ENCODE measurements around the gene AFDN.

Gene AFDN

DNA sequence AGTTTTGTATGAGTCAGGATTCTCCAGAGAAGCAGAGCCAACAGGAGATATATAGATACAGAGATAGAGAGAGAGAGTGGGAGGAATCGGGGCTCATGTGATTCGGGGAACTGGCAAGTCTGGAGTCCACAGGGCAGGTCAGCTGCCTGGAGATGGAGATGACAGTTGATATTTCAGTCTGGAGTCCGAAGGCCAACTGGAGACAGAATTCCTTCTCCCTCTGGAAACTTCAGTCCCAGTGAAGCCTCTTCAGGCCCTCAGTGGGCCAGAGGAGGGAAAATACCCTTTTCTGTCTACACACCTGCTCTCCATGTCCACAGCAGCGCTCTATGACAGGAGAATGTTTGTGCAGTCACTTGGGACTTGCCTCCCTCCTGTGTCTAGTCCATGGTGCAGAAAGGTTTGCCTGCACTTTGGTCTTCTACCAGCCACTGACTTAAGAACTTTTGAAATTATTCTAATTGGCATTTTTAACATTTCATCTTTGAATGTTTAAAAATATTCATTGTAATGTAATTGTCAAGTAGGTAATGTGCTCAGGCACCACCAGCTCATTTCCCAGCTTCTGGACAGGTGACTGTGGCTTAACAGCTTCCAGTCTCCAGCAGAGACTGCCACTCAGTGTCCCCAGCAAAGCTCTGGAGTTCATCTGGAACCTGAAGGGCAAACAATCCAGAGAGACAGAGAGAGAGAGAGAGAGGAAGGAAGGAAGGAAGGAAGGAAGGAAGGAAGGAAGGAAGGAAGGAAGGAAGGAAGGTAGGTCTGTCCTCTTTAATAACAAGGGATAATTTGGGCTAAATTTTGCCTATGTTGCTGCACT lies 43.8 kb upstream of the AFDN start:
- H3K4me3 ChIP-seq (ENCODE audit: low read depth in 1 of 2, low read length in 2 of 2) = no peak overlapping the region
- no peak overlapping the region for H3K4me2 ChIP-seq (ENCODE audit: insufficient read depth, low read length)
- H3K79me2 ChIP-seq (ENCODE audit: insufficient read depth, low read length) = no peaks in the 10 kb centered on the region
- H4K20me1 ChIP-seq (ENCODE audit: insufficient read depth, low read length) = no peaks in the 10 kb centered on the region
- no peaks in the 10 kb centered on the region for H3K36me3 ChIP-seq (ENCODE audit: insufficient read depth, low read length)
- DNase-seq (no peak), ATAC-seq (ENCODE audit: insufficient read depth, low read depth) (no peak)
- H3K9ac ChIP-seq (ENCODE audit: low read depth, low read length) = no peak overlapping the region
- H3K9me3 ChIP-seq (ENCODE audit: insufficient read depth, low read length, severe bottlenecking) = no peaks in the 10 kb centered on the region
- no peak overlapping the region for H3K27ac ChIP-seq (ENCODE audit: low read length)
- TF ChIP-seq EZH2 (IDR thresholded peaks at IDR 0.05; ENCODE audit: borderline replicate concordance, low read depth, low read length, severe bottlenecking) = no peak
- no peaks in the 10 kb centered on the region for H3K27me3 ChIP-seq (ENCODE audit: insufficient read depth, low read length, poor library complexity)
- H2AFZ ChIP-seq (ENCODE audit: low read depth, low read length) = no peak overlapping the region
- no peaks in the 10 kb centered on the region for H3K4me1 ChIP-seq (ENCODE audit: insufficient read depth, low read length)

- Histone ChIP-seq H4K20me1 (ENCODE audit: insufficient read depth, low read length) (no peaks in the 10 kb centered on the region), H3K9ac (ENCODE audit: low read depth, low read length) (no peak overlapping the region), H3K4me1 (ENCODE audit: insufficient read depth, low read length) (no peaks in the 10 kb centered on the region), H3K4me3 (ENCODE audit: low read depth in 1 of 2, low read length in 2 of 2) (no peak overlapping the region), H3K9me3 (ENCODE audit: insufficient read depth, low read length, severe bottlenecking) (no peaks in the 10 kb centered on the region), H3K27me3 (ENCODE audit: insufficient read depth, low read length, poor library complexity) (no peaks in the 10 kb centered on the region), H3K79me2 (ENCODE audit: insufficient read depth, low read length) (no peaks in the 10 kb centered on the region), H3K4me2 (ENCODE audit: insufficient read depth, low read length) (no peak overlapping the region), H3K36me3 (ENCODE audit: insufficient read depth, low read length) (no peaks in the 10 kb centered on the region), H2AFZ (ENCODE audit: low read depth, low read length) (no peak overlapping the region), H3K27ac (ENCODE audit: low read length) (no peak overlapping the region)
- no peak for ATAC-seq (ENCODE audit: insufficient read depth, low read depth)
- DNase-seq = no peak
- TF ChIP-seq EZH2 (IDR thresholded peaks at IDR 0.05; ENCODE audit: borderline replicate concordance, low read depth, low read length, severe bottlenecking) = no peak
- TF ChIP-seq, protein P1, sequence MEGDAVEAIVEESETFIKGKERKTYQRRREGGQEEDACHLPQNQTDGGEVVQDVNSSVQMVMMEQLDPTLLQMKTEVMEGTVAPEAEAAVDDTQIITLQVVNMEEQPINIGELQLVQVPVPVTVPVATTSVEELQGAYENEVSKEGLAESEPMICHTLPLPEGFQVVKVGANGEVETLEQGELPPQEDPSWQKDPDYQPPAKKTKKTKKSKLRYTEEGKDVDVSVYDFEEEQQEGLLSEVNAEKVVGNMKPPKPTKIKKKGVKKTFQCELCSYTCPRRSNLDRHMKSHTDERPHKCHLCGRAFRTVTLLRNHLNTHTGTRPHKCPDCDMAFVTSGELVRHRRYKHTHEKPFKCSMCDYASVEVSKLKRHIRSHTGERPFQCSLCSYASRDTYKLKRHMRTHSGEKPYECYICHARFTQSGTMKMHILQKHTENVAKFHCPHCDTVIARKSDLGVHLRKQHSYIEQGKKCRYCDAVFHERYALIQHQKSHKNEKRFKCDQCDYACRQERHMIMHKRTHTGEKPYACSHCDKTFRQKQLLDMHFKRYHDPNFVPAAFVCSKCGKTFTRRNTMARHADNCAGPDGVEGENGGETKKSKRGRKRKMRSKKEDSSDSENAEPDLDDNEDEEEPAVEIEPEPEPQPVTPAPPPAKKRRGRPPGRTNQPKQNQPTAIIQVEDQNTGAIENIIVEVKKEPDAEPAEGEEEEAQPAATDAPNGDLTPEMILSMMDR (IDR thresholded peaks at IDR 0.05; ENCODE audit: borderline replicate concordance, extremely low read depth, low read length, poor library complexity, severe bottlenecking) = no peak
Measured at GRCh38 chr6:167786853-167787675, 39.6 kb upstream of the AFDN start.

- Histone ChIP-seq H3K79me2 (ENCODE audit: insufficient read depth, low read length) (no peaks in the 10 kb centered on the region), H3K27me3 (ENCODE audit: insufficient read depth, low read length, poor library complexity) (no peaks in the 10 kb centered on the region), H3K27ac (ENCODE audit: low read length) (no peak overlapping the region), H3K4me3 (ENCODE audit: low read depth in 1 of 2, low read length in 2 of 2) (no peak overlapping the region), H2AFZ (ENCODE audit: low read depth, low read length) (no peak overlapping the region), H3K4me2 (ENCODE audit: insufficient read depth, low read length) (no peak overlapping the region), H3K9ac (ENCODE audit: low read depth, low read length) (no peak overlapping the region), H3K4me1 (ENCODE audit: insufficient read depth, low read length) (no peaks in the 10 kb centered on the region), H4K20me1 (ENCODE audit: insufficient read depth, low read length) (no peaks in the 10 kb centered on the region), H3K36me3 (ENCODE audit: insufficient read depth, low read length) (no peaks in the 10 kb centered on the region), H3K9me3 (ENCODE audit: insufficient read depth, low read length, severe bottlenecking) (no peaks in the 10 kb centered on the region)
- no peak for ATAC-seq (ENCODE audit: insufficient read depth, low read depth)
- TF ChIP-seq, protein P1 (IDR thresholded peaks at IDR 0.05; ENCODE audit: borderline replicate concordance, extremely low read depth, low read length, poor library complexity, severe bottlenecking) = no peak
- no peak for TF ChIP-seq EZH2 (IDR thresholded peaks at IDR 0.05; ENCODE audit: borderline replicate concordance, low read depth, low read length, severe bottlenecking)
- DNase-seq = no peak
Measured at GRCh38 chr6:167787896-167788562, 38.7 kb upstream of the AFDN start.

Data from DND-41 (cell line).